HL-60 (cell line): ENCODE results near the gene C4orf46.

Source experiments
- GABPA ChIP-seq: IDR thresholded peaks from 2 replicates; pipeline ENCODE4 v1.6.1; 2012; ENCODE audit warnings: low read depth
- POLR2AphosphoS5 ChIP-seq: IDR thresholded peaks from 2 replicates; pipeline ENCODE4 v1.6.1; 2012; ENCODE audit warnings: low read depth
- SPI1 ChIP-seq: IDR thresholded peaks from 2 replicates; pipeline ENCODE4 v1.6.1; 2012; ENCODE audit warnings: low read depth, mild to moderate bottlenecking, borderline replicate concordance
- TF ChIP-seq, protein P1 (sequence below): IDR thresholded peaks from one replicate; pipeline ENCODE4 v1.5.1; 2011; ENCODE audit warnings: low read length, control low read depth, inconsistent platforms; ENCODE audit not compliant: insufficient read depth
- TF ChIP-seq, protein P2 (sequence below): IDR thresholded peaks from 2 replicates; pipeline ENCODE4 v1.6.1; 2012; ENCODE audit warnings: low read depth; ENCODE audit not compliant: insufficient replicate concordance

DNA sequence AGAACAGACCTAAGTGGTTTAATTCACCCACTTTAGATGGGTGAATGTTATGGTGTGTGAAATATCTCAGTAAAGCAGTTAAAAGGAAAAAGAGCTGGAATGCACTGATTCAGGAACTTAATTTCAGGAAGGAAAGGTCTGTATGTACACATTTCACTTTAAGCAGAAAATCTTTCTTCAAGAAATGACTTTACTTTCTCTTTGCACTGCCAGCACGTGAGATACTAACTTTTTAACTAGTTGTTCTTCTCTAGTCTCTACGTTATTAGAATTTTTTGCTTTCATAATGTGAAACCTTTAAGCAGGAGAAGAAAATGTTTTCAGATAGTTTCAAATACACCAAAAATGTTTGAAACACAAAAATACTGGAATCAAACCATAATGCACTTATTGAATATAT is 18.8 kb downstream of the C4orf46 start:
- TF ChIP-seq, protein P1, sequence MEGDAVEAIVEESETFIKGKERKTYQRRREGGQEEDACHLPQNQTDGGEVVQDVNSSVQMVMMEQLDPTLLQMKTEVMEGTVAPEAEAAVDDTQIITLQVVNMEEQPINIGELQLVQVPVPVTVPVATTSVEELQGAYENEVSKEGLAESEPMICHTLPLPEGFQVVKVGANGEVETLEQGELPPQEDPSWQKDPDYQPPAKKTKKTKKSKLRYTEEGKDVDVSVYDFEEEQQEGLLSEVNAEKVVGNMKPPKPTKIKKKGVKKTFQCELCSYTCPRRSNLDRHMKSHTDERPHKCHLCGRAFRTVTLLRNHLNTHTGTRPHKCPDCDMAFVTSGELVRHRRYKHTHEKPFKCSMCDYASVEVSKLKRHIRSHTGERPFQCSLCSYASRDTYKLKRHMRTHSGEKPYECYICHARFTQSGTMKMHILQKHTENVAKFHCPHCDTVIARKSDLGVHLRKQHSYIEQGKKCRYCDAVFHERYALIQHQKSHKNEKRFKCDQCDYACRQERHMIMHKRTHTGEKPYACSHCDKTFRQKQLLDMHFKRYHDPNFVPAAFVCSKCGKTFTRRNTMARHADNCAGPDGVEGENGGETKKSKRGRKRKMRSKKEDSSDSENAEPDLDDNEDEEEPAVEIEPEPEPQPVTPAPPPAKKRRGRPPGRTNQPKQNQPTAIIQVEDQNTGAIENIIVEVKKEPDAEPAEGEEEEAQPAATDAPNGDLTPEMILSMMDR: no peak
- TF ChIP-seq POLR2AphosphoS5 (no peak), GABPA (no peak), SPI1 (no peak)
- TF ChIP-seq, protein P2, sequence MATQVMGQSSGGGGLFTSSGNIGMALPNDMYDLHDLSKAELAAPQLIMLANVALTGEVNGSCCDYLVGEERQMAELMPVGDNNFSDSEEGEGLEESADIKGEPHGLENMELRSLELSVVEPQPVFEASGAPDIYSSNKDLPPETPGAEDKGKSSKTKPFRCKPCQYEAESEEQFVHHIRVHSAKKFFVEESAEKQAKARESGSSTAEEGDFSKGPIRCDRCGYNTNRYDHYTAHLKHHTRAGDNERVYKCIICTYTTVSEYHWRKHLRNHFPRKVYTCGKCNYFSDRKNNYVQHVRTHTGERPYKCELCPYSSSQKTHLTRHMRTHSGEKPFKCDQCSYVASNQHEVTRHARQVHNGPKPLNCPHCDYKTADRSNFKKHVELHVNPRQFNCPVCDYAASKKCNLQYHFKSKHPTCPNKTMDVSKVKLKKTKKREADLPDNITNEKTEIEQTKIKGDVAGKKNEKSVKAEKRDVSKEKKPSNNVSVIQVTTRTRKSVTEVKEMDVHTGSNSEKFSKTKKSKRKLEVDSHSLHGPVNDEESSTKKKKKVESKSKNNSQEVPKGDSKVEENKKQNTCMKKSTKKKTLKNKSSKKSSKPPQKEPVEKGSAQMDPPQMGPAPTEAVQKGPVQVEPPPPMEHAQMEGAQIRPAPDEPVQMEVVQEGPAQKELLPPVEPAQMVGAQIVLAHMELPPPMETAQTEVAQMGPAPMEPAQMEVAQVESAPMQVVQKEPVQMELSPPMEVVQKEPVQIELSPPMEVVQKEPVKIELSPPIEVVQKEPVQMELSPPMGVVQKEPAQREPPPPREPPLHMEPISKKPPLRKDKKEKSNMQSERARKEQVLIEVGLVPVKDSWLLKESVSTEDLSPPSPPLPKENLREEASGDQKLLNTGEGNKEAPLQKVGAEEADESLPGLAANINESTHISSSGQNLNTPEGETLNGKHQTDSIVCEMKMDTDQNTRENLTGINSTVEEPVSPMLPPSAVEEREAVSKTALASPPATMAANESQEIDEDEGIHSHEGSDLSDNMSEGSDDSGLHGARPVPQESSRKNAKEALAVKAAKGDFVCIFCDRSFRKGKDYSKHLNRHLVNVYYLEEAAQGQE: no peak
